ENCODE measurements around the gene ITGBL1. TPM values are rescaled to one million over a fixed set of nuclear protein-coding genes. Genes with fewer than 3 reads are reported as not detected.

Gene ITGBL1
- total RNA-seq, 1 donor: 398 TPM

DNA sequence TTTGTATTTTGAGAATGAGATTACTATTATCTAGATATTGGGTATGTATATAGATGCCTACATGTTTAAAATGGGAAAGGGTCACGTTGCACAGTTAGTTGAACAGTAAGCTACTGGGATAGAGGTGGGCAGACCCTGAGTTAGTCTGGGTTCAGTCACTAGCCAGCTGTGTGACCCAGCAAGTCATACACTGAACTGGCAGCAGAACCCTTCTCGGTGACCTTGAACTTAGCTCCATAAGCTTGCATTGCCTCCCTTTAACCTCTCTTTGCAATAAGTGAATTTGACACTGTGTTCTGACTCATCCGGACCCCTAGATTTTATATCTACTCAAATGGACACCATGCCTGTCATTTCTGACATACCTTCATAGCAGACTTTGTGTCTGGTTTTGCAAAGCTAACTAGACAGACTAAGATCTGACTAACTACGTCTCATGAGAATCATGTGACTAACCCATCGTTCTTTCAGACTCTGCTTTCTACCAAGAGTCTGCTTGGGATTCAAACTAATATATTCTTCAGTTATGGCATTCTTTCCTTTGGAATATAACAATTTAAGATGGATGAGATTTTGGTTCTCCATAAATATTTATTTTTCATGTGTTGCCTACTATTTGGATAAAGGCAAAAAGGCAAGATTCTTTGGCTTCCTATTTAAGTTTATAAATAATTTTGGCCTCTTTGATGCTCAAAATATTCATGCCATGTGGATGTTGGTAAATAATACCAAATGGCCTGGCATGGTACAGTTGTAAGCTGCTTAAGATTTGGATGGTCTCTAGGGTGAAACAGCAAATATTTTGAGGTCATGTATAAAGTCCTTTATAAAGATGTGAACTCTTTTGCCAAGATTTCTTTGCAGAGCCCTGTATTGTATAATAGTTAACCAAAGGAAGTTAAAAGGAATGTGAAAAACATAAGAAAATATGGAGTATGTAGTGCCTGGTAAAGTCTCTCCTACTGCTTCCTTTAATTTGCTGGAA is 159.3 kb downstream of the ITGBL1 start:
- TF ChIP-seq, protein P1, sequence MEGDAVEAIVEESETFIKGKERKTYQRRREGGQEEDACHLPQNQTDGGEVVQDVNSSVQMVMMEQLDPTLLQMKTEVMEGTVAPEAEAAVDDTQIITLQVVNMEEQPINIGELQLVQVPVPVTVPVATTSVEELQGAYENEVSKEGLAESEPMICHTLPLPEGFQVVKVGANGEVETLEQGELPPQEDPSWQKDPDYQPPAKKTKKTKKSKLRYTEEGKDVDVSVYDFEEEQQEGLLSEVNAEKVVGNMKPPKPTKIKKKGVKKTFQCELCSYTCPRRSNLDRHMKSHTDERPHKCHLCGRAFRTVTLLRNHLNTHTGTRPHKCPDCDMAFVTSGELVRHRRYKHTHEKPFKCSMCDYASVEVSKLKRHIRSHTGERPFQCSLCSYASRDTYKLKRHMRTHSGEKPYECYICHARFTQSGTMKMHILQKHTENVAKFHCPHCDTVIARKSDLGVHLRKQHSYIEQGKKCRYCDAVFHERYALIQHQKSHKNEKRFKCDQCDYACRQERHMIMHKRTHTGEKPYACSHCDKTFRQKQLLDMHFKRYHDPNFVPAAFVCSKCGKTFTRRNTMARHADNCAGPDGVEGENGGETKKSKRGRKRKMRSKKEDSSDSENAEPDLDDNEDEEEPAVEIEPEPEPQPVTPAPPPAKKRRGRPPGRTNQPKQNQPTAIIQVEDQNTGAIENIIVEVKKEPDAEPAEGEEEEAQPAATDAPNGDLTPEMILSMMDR (IDR thresholded peaks at IDR 0.05; ENCODE audit: extremely low read depth, low read depth, low read length): no peak
- Histone ChIP-seq H3K4me2 (ENCODE audit: insufficient read depth, low read length) (no peak overlapping the region), H3K27me3 (ENCODE audit: insufficient read depth, low read length) (no peaks in the 10 kb centered on the region), H3K79me2 (ENCODE audit: insufficient read depth, low read length) (peaks cover 58% of the 10 kb centered on the region), H4K20me1 (ENCODE audit: insufficient read depth, low read length) (peaks cover 3% of the 10 kb centered on the region), H3K36me3 (ENCODE audit: insufficient read depth, low read length) (peaks cover 8% of the 10 kb centered on the region), H3K9me3 (ENCODE audit: low read depth, low read length) (no peaks in the 10 kb centered on the region), H3K4me3 (ENCODE audit: insufficient read depth, low read length) (no peak overlapping the region), H3K27ac (ENCODE audit: low read depth, low read length) (no peak overlapping the region), H3K4me1 (ENCODE audit: insufficient read depth, low read length) (peaks cover 11% of the 10 kb centered on the region), H2AFZ (ENCODE audit: low read length) (no peak overlapping the region)
- no peak for DNase-seq (ENCODE audit: insufficient read length, low spot score, missing footprints)

DNA sequence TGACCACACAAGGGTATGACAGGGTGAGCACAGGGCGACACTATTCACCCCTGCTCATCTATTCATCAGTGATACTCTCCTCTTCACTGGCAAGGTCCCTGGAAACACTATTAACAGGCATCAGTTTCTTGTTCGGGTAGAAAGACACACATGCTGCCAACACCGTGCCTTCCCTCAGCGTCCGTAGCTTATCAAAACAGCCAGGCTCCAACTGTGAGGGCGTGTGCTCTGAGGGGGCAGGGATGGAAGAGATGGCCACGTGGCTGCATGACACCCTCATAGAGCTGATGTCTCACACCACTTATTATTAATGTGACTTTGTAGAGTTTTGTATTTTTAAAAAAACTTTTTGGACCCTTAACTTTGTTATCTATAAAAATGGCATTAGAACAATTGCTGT is 160.3 kb downstream of the ITGBL1 start:
- peaks cover 11% of the 10 kb centered on the region for H3K4me1 ChIP-seq (ENCODE audit: insufficient read depth, low read length)
- H3K79me2 ChIP-seq (ENCODE audit: insufficient read depth, low read length): peaks cover 57% of the 10 kb centered on the region
- H3K9me3 ChIP-seq (ENCODE audit: low read depth, low read length): no peaks in the 10 kb centered on the region
- peak overlapping the region; percentile 23 for H3K27ac ChIP-seq (ENCODE audit: low read depth, low read length)
- no peaks in the 10 kb centered on the region for H3K27me3 ChIP-seq (ENCODE audit: insufficient read depth, low read length)
- DNase-seq (ENCODE audit: insufficient read length, low spot score, missing footprints): no peak
- TF ChIP-seq, protein P1 (IDR thresholded peaks at IDR 0.05; ENCODE audit: extremely low read depth, low read depth, low read length): no peak
- H3K4me2 ChIP-seq (ENCODE audit: insufficient read depth, low read length): no peak overlapping the region
- H3K4me3 ChIP-seq (ENCODE audit: insufficient read depth, low read length): no peak overlapping the region
- no peak overlapping the region for H2AFZ ChIP-seq (ENCODE audit: low read length)
- peaks cover 8% of the 10 kb centered on the region for H3K36me3 ChIP-seq (ENCODE audit: insufficient read depth, low read length)
- peaks cover 3% of the 10 kb centered on the region for H4K20me1 ChIP-seq (ENCODE audit: insufficient read depth, low read length)

DNA sequence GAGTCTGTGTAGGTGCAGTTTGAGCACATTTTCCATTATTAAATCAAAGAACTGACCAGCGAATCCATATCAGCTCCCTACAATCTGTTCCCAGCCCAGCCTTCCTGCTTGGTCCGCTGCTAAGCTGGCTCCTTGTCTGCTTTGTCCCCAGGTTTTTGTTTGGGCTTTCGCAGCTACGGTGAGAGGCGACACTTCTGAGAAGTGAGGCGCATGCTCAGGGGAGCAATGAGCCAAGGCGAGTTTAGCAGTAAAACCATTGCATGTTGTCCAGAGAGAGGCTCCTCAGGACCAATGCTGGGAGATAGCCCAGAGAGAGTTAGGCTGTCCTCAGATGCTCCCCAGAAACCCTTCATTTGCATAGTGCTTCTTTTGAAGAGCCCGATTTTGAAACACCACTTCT is 162.0 kb downstream of the ITGBL1 start:
- Histone ChIP-seq H3K27me3 (ENCODE audit: insufficient read depth, low read length) (no peaks in the 10 kb centered on the region), H3K4me2 (ENCODE audit: insufficient read depth, low read length) (no peak overlapping the region), H3K79me2 (ENCODE audit: insufficient read depth, low read length) (peaks cover 58% of the 10 kb centered on the region), H2AFZ (ENCODE audit: low read length) (no peak overlapping the region), H3K9me3 (ENCODE audit: low read depth, low read length) (no peaks in the 10 kb centered on the region), H3K36me3 (ENCODE audit: insufficient read depth, low read length) (peaks cover 8% of the 10 kb centered on the region), H3K4me1 (ENCODE audit: insufficient read depth, low read length) (peaks cover 11% of the 10 kb centered on the region), H3K4me3 (ENCODE audit: insufficient read depth, low read length) (no peak overlapping the region), H3K27ac (ENCODE audit: low read depth, low read length) (no peak overlapping the region), H4K20me1 (ENCODE audit: insufficient read depth, low read length) (no peaks in the 10 kb centered on the region)
- DNase-seq (ENCODE audit: insufficient read length, low spot score, missing footprints): no peak
- TF ChIP-seq, protein P1 (IDR thresholded peaks at IDR 0.05; ENCODE audit: extremely low read depth, low read depth, low read length): no peak

DNA sequence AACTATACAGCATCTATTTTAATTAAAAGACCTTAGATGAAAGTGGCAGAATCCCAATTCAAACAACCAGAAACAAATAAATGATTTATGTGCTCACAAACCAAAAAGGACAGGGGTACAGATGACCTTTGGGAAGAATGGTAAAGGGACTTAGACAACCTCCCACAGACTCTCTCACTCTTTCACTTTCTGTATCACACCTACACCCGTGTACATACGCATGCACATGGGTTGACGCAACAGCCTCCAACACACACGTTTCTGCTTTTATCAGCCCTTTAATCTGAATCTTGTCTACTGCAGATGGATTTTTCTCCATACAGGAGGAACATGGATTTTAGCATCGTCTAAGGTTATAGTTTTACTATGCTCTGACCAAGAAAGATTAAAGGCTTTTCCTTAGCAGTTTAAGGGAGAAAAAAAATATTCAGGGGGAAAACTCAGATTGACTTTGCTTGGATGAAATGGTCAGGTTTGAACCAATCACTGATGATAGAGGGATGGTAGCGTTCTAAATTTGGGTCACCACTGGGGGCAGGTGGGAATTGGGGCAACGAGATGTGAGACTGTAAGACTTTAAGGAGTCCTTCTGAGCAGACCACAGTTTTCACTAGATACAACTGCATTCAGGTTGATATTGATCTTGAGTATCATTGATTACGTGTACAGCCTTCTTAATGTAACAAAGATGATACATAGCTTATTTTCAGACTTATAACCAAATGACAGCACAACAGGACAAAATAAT is 166.1 kb downstream of the ITGBL1 start:
- H3K4me2 ChIP-seq (ENCODE audit: insufficient read depth, low read length): no peak overlapping the region
- peaks cover 46% of the 10 kb centered on the region for H3K79me2 ChIP-seq (ENCODE audit: insufficient read depth, low read length)
- no peak for DNase-seq (ENCODE audit: insufficient read length, low spot score, missing footprints)
- TF ChIP-seq, protein P1 (IDR thresholded peaks at IDR 0.05; ENCODE audit: extremely low read depth, low read depth, low read length): no peak
- peaks cover 12% of the 10 kb centered on the region for H3K36me3 ChIP-seq (ENCODE audit: insufficient read depth, low read length)
- H3K4me1 ChIP-seq (ENCODE audit: insufficient read depth, low read length): peaks cover 9% of the 10 kb centered on the region
- no peaks in the 10 kb centered on the region for H3K27me3 ChIP-seq (ENCODE audit: insufficient read depth, low read length)
- no peak overlapping the region for H3K4me3 ChIP-seq (ENCODE audit: insufficient read depth, low read length)
- H3K27ac ChIP-seq (ENCODE audit: low read depth, low read length): no peak overlapping the region
- H3K9me3 ChIP-seq (ENCODE audit: low read depth, low read length): no peaks in the 10 kb centered on the region
- H4K20me1 ChIP-seq (ENCODE audit: insufficient read depth, low read length): peaks cover 7% of the 10 kb centered on the region
- no peak overlapping the region for H2AFZ ChIP-seq (ENCODE audit: low read length)

All from osteoblast (primary cell).